GM15510 (cell line): Measurements from ENCODE around the gene KCNA5.

Experiments
- POLR2A ChIP-seq: IDR thresholded peaks from 3 replicates; pipeline ENCODE4 v1.6.1; 2011; ENCODE audit warnings: borderline replicate concordance; ENCODE audit not compliant: insufficient read length; ENCODE audit errors: extremely low read depth

The KCNA5 gene

DNA sequence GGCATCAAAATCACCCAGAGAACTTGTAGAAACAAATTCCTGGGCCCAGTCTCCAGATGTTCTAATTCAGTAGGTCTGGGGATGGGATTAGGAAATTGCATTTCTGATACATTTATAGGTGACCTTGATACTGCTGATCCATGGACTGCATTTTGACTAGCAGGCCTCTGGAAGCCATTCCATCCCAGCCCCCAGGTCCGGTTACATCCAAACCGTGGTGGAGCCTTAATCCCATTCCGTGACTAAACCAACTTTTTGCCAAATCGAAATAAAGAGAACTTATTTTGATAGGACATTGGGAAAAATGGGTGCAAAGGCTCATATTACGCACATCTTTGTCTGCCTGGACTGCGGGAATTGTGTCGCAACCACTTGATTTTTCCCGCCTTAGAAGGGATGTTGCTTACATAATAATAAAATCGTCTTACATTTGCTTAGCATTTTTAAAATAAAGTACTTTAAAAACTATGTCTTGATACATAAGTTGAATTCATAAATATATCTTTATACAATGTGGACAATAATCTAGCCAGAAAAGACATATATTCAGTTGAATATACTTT, 5.8 kb upstream of the KCNA5 start:
- TF ChIP-seq POLR2A = no peak

- TF ChIP-seq POLR2A = no peak
These were observed 4.8 kb upstream of the KCNA5 start for GRCh38 chr12:5038781-5039311.

DNA sequence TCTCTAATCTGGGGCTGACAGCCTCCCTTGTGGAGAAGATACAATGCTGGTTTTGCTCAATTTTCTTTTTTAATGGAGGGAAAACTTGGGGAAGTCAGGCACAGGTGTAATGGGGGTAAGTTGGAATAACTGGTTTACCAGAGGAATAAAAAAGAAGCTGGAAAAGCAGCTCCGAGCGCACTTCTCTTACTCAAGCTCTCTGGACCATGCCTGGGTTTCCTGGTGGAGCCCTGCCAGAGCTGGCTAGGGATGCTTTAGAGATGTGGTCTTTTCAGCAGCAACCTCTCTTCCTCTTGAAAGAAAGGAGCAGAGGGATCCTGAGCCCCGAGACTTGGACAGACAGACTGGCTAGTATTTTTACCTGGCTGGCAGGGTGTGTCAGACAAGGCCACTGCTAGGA, 3.9 kb upstream of the KCNA5 start:
- TF ChIP-seq POLR2A = no peak

- TF ChIP-seq POLR2A = no peak
These were observed 3.3 kb upstream of the KCNA5 start for GRCh38 chr12:5040368-5040767.

DNA sequence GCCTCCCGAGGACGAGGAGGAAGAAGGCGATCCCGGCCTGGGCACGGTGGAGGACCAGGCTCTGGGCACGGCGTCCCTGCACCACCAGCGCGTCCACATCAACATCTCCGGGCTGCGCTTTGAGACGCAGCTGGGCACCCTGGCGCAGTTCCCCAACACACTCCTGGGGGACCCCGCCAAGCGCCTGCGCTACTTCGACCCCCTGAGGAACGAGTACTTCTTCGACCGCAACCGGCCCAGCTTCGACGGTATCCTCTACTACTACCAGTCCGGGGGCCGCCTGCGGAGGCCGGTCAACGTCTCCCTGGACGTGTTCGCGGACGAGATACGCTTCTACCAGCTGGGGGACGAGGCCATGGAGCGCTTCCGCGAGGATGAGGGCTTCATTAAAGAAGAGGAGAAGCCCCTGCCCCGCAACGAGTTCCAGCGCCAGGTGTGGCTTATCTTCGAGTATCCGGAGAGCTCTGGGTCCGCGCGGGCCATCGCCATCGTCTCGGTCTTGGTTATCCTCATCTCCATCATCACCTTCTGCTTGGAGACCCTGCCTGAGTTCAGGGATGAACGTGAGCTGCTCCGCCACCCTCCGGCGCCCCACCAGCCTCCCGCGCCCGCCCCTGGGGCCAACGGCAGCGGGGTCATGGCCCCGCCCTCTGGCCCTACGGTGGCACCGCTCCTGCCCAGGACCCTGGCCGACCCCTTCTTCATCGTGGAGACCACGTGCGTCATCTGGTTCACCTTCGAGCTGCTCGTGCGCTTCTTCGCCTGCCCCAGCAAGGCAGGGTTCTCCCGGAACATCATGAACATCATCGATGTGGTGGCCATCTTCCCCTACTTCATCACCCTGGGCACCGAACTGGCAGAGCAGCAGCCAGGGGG, 979 bp downstream of the KCNA5 start:
- no peak for TF ChIP-seq POLR2A

GRCh38 chr12:5047094-5047493, 3.4 kb downstream of the KCNA5 start:
- TF ChIP-seq POLR2A = no peak

GRCh38 chr12:5047729-5048128, 4.0 kb downstream of the KCNA5 start:
- no peak for TF ChIP-seq POLR2A

- no peak for TF ChIP-seq POLR2A
These were observed 6.9 kb downstream of the KCNA5 start for GRCh38 chr12:5050542-5050941.

DNA sequence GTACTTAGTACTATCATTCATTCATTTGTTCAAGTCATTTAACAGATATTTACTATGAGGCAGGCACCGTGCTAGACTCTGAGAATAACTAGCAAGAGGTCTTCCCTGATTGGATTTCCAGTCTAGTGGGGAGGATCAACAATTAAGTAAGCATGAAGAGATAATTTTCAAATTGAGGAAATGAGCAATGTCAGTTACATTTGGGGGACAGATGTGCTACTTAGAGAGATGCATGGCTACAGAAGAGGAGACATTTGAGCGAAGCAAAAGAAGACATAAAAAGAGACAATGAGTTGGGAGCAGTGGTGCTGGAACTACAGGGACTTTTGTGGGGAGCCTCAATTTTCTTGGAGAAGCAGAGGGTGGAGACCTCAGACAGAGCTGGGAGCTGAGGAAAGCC, 7.7 kb downstream of the KCNA5 start:
- no peak for TF ChIP-seq POLR2A

DNA sequence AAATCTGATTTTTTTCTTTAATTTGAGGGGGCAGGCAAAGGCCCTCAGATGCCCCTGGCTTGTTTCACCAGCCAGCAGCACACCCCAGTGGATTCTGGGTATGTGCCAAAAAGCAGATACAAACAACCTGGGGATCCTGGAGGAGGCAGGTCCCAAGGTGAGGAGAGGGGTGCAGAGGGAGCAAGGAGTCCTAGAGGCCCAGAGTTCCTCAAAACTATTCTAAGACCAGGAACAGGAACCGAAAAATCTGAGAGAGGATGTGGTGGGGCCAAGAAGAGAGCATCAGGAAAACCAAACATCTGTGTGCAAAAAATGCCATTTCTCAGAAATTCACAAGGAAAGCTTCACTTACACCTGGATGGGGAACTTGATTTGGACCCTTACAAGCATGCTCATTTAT, 8.2 kb downstream of the KCNA5 start:
- no peak for TF ChIP-seq POLR2A

- no peak for TF ChIP-seq POLR2A
These were observed 8.7 kb downstream of the KCNA5 start for GRCh38 chr12:5052348-5052747.

- no peak for TF ChIP-seq POLR2A
These were observed 15.7 kb downstream of the KCNA5 start for GRCh38 chr12:5059358-5059757.

DNA sequence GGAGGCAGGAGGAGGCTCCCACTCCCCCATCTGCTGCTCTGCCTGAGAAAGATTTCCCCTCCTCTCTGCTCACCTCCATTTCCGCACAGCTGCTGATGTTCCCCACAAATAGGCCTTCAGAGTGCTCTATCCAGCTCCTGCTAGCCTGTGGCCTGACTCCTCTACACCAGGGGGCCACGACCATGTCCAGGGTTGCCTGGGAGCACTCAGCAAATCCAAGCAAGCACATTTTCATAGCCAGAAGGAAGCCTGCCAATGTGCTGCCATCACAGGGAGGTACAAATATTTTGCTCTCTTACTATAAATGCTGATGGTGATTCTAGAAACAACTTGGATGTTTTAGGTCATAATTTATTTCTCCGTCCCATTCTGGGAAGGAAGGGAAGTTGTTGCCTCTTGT, 17.3 kb downstream of the KCNA5 start:
- TF ChIP-seq POLR2A = no peak

GRCh38 chr12:5063149-5063548, 19.5 kb downstream of the KCNA5 start:
- no peak for TF ChIP-seq POLR2A

DNA sequence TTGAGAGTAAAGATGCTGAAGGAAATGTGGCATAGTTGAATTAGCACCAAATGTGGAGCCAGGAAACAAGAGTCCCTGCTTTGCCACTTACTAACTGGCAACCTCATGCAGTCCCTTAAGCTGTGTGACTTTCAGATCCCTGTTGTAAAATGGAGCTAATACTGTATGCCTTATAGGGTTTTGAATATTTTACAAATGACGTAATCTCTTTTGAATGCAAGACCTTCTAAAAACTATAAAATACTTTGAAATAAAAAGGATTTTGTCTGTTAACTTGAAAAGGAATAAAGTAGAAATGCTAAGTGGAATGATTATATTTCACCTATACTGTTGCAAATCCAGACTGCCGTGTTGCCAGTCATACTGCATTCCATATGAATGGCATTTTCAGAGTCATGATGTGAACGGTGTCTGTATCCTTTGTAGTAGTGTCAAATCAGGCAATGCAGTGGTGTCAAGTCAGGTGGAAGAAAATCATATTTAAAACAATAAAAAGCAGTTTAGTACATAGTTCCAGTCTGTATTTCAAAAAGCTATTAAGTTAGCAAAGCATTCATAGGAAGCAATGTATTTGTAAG, 21.3 kb downstream of the KCNA5 start:
- no peak for TF ChIP-seq POLR2A

- TF ChIP-seq POLR2A = no peak
These were observed 22.6 kb downstream of the KCNA5 start for GRCh38 chr12:5066251-5066650.
